GM12873 (cell line): ENCODE data around the gene PSMD11.

Experiments
- CTCF ChIP-seq: IDR thresholded peaks from 2 replicates; pipeline ENCODE4 v1.5.1; 2012; ENCODE audit warnings: low read depth, mild to moderate bottlenecking, moderate library complexity, low read length, control low read depth; ENCODE audit not compliant: insufficient read depth; ENCODE audit errors: missing control alignments

Gene PSMD11

DNA sequence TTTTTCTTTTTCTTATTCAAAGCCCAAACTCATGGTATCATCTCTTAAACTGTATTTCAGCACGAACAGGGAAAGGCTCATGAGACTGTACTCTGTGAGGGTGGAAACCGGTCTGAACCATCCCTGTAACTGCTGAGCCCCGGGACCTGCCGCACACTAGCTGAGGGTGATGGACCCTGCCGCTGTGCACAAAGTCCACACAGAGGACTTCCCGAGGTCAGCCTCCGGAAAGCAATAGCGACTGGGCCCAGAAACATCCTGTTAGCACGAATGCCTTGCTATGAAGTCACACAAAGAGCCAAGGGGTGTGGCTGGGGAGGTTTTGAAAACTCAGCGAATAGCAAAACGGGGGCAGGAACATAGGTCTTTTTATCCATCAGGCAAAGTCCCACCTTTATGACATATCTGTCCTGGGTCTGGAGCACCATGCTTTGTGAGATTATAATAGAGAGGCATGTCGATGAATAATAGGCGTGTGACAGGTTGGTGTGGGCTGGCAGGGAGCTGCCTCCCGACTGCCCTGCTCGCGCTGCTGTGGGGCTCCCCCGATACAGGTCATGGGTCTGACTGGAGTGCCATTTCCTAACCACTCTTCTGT is 75.9 kb downstream of the PSMD11 start:
- TF ChIP-seq CTCF, result no peak

GRCh38 chr17:32520737-32521404 is 76.6 kb downstream of the PSMD11 start:
- no peak for TF ChIP-seq CTCF

DNA sequence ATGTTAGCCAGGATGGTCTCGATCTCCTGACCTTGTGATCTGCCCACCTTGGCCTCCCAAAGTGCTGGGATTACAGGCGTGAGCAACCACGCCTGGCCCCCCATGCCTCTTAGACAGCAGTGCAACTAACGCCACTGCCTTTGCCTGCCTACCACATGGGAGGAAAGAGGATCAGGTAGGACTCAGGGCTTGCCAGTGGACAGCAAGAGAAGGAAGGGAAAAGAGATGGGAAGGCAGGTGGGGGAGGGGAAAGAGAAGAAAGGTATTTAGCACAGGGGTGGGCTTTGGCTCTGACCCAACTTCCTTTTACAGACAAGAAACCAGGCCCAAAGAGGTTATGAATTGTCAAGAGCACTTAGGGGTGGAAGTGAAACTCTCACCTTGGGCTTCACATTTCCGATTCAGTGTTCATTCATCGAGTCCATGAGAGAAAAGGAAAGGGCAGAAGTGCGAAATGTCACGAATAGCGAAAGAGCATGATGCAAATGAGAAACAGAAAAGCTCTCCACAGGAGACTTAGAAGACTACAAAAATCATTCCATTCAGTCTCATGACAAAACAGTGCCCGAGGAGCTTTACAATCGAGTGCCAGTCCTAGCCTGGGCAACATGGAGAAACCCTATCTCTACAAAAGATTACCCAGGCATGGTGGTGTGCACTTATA is 78.8 kb downstream of the PSMD11 start:
- TF ChIP-seq CTCF, result no peak

- no peak for TF ChIP-seq CTCF
Observed at GRCh38 chr17:32523827-32524552, 79.7 kb downstream of the PSMD11 start.

DNA sequence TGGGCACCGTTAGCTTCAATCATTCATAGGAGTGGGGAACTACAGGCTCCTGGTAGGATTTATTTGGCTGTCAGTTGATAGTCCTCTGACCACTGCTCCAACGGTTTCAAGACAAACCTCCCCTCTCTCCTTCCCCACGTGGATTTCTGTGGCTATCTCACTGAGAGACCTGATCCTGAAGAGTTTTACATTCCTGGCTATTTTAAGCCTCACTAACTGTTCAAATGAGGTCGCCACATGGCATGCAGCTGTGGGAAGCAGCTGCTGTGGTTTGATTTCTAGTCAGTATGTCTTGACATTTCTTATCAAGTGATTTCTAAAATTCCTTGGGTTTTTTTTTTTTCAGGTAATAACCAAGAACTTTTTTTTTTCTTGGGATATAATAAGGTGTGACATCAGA is 80.8 kb downstream of the PSMD11 start:
- no peak for TF ChIP-seq CTCF

- TF ChIP-seq CTCF, result no peak
Observed at GRCh38 chr17:32527146-32527545, 82.8 kb downstream of the PSMD11 start.

GRCh38 chr17:32528825-32529224 is 84.5 kb downstream of the PSMD11 start:
- no peak for TF ChIP-seq CTCF
